ENCODE results near the gene SBF1.

SBF1 gene

DNA sequence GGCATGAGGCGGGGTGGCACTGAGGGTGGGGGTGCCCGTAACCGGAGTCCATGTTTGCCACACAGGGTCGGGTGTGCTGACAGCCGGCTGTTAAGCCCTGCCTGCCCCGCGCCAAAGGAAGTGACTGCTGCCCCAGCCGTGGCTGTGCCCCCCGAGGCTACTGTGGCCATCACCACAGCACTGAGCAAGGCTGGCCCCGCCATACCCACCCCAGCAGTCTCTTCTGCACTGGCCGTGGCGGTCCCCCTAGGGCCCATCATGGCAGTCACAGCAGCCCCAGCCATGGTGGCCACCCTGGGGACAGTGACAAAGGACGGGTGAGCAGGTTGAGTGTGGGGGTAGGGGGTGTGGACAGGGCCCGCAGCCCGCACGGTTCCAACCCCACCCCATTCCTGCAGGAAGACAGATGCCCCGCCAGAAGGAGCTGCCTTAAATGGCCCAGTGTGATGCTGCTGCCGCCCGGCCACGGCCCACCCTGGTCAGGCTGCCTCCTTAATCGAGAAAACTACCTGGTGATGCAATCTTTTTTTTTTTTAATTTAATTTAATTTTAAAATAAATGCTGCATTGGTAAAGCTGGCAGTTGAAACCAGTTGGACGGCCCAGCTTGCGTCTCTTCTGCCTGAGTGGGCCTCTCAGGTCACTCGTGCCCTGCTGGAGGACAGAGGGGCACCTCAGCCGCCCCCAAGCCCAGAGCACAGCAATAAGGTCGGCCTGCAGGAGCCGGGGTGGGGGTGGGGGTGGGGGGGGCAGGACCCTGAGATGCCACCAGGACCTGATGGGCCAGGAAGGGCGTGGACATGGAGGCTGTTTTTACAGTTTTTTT is 30.8 kb downstream of the SBF1 start:
- H3K4me3 ChIP-seq (ENCODE audit: low read length) = no peak overlapping the region
- peaks cover 6% of the 10 kb centered on the region for H3K36me3 ChIP-seq (ENCODE audit: control insufficient read depth, insufficient read depth, low read length)
- WGBS (ENCODE audit: extremely low coverage, insufficient coverage, low lambda C conversion rate) = no CpG with 5 or more reads among the region's 28 CpGs

DNA sequence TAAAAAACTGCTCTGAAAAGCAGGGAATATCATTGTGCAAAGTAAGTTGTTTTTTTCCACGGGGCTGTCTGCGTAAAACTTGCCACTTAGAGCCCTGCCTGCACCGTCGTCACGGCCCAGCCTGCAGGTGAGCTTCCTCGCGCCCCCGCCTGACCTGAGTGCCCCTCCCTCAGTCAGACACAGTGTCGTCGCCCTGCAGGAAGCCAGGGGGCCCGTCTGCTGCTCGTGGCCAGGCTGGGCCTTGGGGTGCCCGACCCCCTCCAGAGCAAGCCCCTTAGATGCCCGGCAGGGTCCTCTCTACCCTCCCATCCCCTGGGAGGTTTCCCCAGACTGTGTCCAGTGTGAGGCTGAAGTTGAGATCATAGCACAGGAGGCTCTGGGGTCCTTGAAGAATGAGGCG is 31.6 kb downstream of the SBF1 start:
- H3K23ac ChIP-seq (ENCODE audit: low read length) = no peak overlapping the region

More for the DNA sequence above, 30.8 kb downstream of the SBF1 start:
- Histone ChIP-seq H2BK15ac (replicated peaks; ENCODE audit: low read depth) (no peak overlapping the region), H3K79me2 (ENCODE audit: control insufficient read depth, insufficient read depth, low read length) (no peaks in the 10 kb centered on the region), H3K27me3 (ENCODE audit: insufficient read depth, low read length, poor library complexity) (no peaks in the 10 kb centered on the region), H4K8ac (ENCODE audit: low read depth, low read length) (no peak overlapping the region), H3K23ac (ENCODE audit: low read length) (no peak overlapping the region), H3K4me2 (ENCODE audit: low read length) (no peak overlapping the region), H3K9ac (ENCODE audit: low read length) (no peak overlapping the region), H2BK5ac (ENCODE audit: low read length) (no peak overlapping the region), H4K5ac (ENCODE audit: low read length) (no peak overlapping the region), H2BK120ac (ENCODE audit: low read depth, low read length) (no peak overlapping the region), H3K27ac (ENCODE audit: low read depth, low read length) (no peak overlapping the region), H3K79me1 (ENCODE audit: low read length) (no peaks in the 10 kb centered on the region), H3K56ac (ENCODE audit: low read length) (no peak overlapping the region), H3K18ac (ENCODE audit: low read length) (no peak overlapping the region), H3K4ac (ENCODE audit: low read depth, low read length) (no peak overlapping the region), H2AK5ac (ENCODE audit: low read length) (no peak overlapping the region), H3K4me1 (ENCODE audit: control insufficient read depth, low read depth, low read length) (no peaks in the 10 kb centered on the region)
- no peak for DNase-seq

DNA sequence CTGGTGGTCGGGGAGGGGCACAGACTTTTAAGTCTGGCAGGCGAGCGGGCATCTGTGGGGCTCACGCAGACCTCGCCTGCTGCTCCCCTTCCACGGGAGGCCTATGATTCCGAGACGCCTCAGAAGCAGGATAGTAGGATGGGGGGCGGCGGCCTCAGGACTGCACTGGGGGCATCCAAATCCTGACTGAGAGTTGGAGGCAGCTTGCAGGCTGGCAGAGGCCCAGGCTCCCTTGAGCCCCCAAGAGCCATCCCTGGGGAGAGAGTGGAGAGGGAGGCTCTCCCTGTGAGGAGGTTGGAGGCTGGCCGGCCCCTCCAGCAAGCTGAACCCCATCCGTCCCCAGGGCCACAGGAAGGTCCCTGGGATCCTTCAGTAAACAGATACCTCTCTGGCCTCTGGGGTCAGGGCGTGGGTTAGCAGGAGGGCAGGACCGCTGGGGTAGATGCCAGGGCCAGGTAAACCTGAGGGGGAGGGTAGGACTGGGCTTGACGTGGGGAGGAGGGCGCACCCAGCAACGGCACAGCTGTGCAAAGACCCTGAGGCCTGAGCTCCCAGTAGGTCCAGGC is 33.3 kb downstream of the SBF1 start:
- Histone ChIP-seq H3K4me2 (ENCODE audit: low read length) (no peak overlapping the region), H2AK5ac (ENCODE audit: low read length) (no peak overlapping the region), H2BK15ac (replicated peaks; ENCODE audit: low read depth) (no peak overlapping the region), H3K4me1 (ENCODE audit: control insufficient read depth, low read depth, low read length) (no peaks in the 10 kb centered on the region), H3K23ac (ENCODE audit: low read length) (no peak overlapping the region), H2BK120ac (ENCODE audit: low read depth, low read length) (no peak overlapping the region), H3K56ac (ENCODE audit: low read length) (no peak overlapping the region), H2BK5ac (ENCODE audit: low read length) (no peak overlapping the region), H3K79me1 (ENCODE audit: low read length) (no peaks in the 10 kb centered on the region), H4K5ac (ENCODE audit: low read length) (no peak overlapping the region), H3K36me3 (ENCODE audit: control insufficient read depth, insufficient read depth, low read length) (peaks cover 1% of the 10 kb centered on the region), H3K27me3 (ENCODE audit: insufficient read depth, low read length, poor library complexity) (no peaks in the 10 kb centered on the region), H3K27ac (ENCODE audit: low read depth, low read length) (no peak overlapping the region), H4K8ac (ENCODE audit: low read depth, low read length) (no peak overlapping the region), H3K9ac (ENCODE audit: low read length) (no peak overlapping the region), H3K4me3 (ENCODE audit: low read length) (no peak overlapping the region), H3K18ac (ENCODE audit: low read length) (no peak overlapping the region), H3K4ac (ENCODE audit: low read depth, low read length) (no peak overlapping the region), H3K79me2 (ENCODE audit: control insufficient read depth, insufficient read depth, low read length) (no peaks in the 10 kb centered on the region)
- WGBS (ENCODE audit: extremely low coverage, insufficient coverage, low lambda C conversion rate) = no CpG with 5 or more reads among the region's 17 CpGs
- no peak for DNase-seq

More for the DNA sequence above, 31.6 kb downstream of the SBF1 start:
- Histone ChIP-seq H3K4ac (ENCODE audit: low read depth, low read length) (no peak overlapping the region), H2BK120ac (ENCODE audit: low read depth, low read length) (no peak overlapping the region), H3K27me3 (ENCODE audit: insufficient read depth, low read length, poor library complexity) (no peaks in the 10 kb centered on the region), H3K79me2 (ENCODE audit: control insufficient read depth, insufficient read depth, low read length) (no peaks in the 10 kb centered on the region), H3K4me2 (ENCODE audit: low read length) (no peak overlapping the region), H3K4me3 (ENCODE audit: low read length) (no peak overlapping the region), H2BK15ac (replicated peaks; ENCODE audit: low read depth) (no peak overlapping the region), H3K56ac (ENCODE audit: low read length) (no peak overlapping the region), H2BK5ac (ENCODE audit: low read length) (no peak overlapping the region), H3K4me1 (ENCODE audit: control insufficient read depth, low read depth, low read length) (no peaks in the 10 kb centered on the region), H2AK5ac (ENCODE audit: low read length) (no peak overlapping the region), H3K79me1 (ENCODE audit: low read length) (no peaks in the 10 kb centered on the region), H4K8ac (ENCODE audit: low read depth, low read length) (no peak overlapping the region), H3K27ac (ENCODE audit: low read depth, low read length) (no peak overlapping the region), H4K5ac (ENCODE audit: low read length) (no peak overlapping the region), H3K18ac (ENCODE audit: low read length) (no peak overlapping the region), H3K36me3 (ENCODE audit: control insufficient read depth, insufficient read depth, low read length) (peaks cover 4% of the 10 kb centered on the region), H3K9ac (ENCODE audit: low read length) (no peak overlapping the region)
- WGBS (ENCODE audit: extremely low coverage, insufficient coverage, low lambda C conversion rate) = no CpG with 5 or more reads among the region's 15 CpGs
- DNase-seq = no peak

DNA sequence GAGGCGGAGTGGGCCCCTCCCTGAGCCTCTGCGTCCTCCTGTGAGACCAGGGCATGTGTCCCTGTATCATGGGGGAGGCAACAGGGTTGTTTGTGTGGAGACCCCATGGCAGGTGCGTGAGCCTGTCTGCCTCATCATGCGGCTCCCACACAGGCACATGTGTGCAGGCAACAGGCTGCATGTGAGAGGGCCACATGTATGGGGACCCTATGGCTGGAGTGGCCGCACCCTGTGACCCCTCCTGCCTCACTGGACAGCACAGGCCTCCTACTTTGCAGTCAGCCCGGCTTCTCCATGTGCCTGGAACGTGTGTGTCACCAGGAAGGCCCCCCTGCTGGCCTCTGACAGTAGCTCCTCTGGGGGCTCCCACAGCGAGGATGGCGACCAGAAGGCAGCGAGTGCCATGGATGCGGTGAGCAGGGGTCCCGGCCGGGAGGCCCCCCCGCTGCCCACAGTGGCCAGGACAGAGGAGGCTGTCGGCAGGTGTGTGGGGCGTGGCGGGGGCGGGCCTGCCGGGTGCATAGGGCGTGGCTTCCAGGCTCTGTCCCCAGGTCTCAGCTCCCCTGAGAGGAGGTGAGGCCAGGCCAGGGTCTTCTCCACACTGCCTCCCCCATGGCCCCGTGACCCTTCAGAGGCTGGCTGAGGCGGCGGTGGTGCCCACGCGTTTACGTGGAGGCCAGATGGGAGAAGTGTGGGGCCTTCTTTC is 34.1 kb downstream of the SBF1 start:
- WGBS (ENCODE audit: extremely low coverage, insufficient coverage, low lambda C conversion rate) = no CpG with 5 or more reads among the region's 26 CpGs

GRCh38 chr22:50439871-50440331 is 34.9 kb downstream of the SBF1 start:
- Histone ChIP-seq H3K4me1 (ENCODE audit: control insufficient read depth, low read depth, low read length) (no peaks in the 10 kb centered on the region), H3K27ac (ENCODE audit: low read depth, low read length) (no peak overlapping the region), H3K56ac (ENCODE audit: low read length) (no peak overlapping the region), H3K18ac (ENCODE audit: low read length) (no peak overlapping the region), H3K4me3 (ENCODE audit: low read length) (no peak overlapping the region), H3K79me2 (ENCODE audit: control insufficient read depth, insufficient read depth, low read length) (no peaks in the 10 kb centered on the region), H3K36me3 (ENCODE audit: control insufficient read depth, insufficient read depth, low read length) (peaks cover 1% of the 10 kb centered on the region), H3K79me1 (ENCODE audit: low read length) (no peaks in the 10 kb centered on the region), H2BK120ac (ENCODE audit: low read depth, low read length) (no peak overlapping the region), H2BK5ac (ENCODE audit: low read length) (no peak overlapping the region), H3K4ac (ENCODE audit: low read depth, low read length) (no peak overlapping the region), H3K9ac (ENCODE audit: low read length) (no peak overlapping the region), H3K23ac (ENCODE audit: low read length) (no peak overlapping the region), H2BK15ac (replicated peaks; ENCODE audit: low read depth) (no peak overlapping the region), H4K5ac (ENCODE audit: low read length) (no peak overlapping the region), H3K27me3 (ENCODE audit: insufficient read depth, low read length, poor library complexity) (no peaks in the 10 kb centered on the region), H2AK5ac (ENCODE audit: low read length) (no peak overlapping the region), H4K8ac (ENCODE audit: low read depth, low read length) (no peak overlapping the region), H3K4me2 (ENCODE audit: low read length) (no peak overlapping the region)
- DNase-seq = no peak
- no CpG with 5 or more reads among the region's 10 CpGs for WGBS (ENCODE audit: extremely low coverage, insufficient coverage, low lambda C conversion rate)

More for the DNA sequence above, 34.1 kb downstream of the SBF1 start:
- H3K4me2 ChIP-seq (ENCODE audit: low read length) = no peak overlapping the region
- no peaks in the 10 kb centered on the region for H3K27me3 ChIP-seq (ENCODE audit: insufficient read depth, low read length, poor library complexity)
- no peak overlapping the region for H3K56ac ChIP-seq (ENCODE audit: low read length)
- H4K8ac ChIP-seq (ENCODE audit: low read depth, low read length) = no peak overlapping the region
- no peak overlapping the region for H3K18ac ChIP-seq (ENCODE audit: low read length)
- H3K4ac ChIP-seq (ENCODE audit: low read depth, low read length) = no peak overlapping the region
- H3K36me3 ChIP-seq (ENCODE audit: control insufficient read depth, insufficient read depth, low read length) = peaks cover 1% of the 10 kb centered on the region
- no peak overlapping the region for H2BK15ac ChIP-seq (replicated peaks; ENCODE audit: low read depth)
- H2BK5ac ChIP-seq (ENCODE audit: low read length) = no peak overlapping the region
- no peak overlapping the region for H3K9ac ChIP-seq (ENCODE audit: low read length)
- H2AK5ac ChIP-seq (ENCODE audit: low read length) = no peak overlapping the region
- no peak overlapping the region for H3K4me3 ChIP-seq (ENCODE audit: low read length)
- H3K79me1 ChIP-seq (ENCODE audit: low read length) = no peaks in the 10 kb centered on the region
- no peaks in the 10 kb centered on the region for H3K79me2 ChIP-seq (ENCODE audit: control insufficient read depth, insufficient read depth, low read length)
- H3K27ac ChIP-seq (ENCODE audit: low read depth, low read length) = no peak overlapping the region
- no peak overlapping the region for H3K23ac ChIP-seq (ENCODE audit: low read length)
- no peak for DNase-seq
- H4K5ac ChIP-seq (ENCODE audit: low read length) = no peak overlapping the region
- H2BK120ac ChIP-seq (ENCODE audit: low read depth, low read length) = no peak overlapping the region
- H3K4me1 ChIP-seq (ENCODE audit: control insufficient read depth, low read depth, low read length) = no peaks in the 10 kb centered on the region

Measured in mesendoderm (in vitro differentiated cells).